ENCODE measurements around the gene SNX5.

The SNX5 gene

DNA sequence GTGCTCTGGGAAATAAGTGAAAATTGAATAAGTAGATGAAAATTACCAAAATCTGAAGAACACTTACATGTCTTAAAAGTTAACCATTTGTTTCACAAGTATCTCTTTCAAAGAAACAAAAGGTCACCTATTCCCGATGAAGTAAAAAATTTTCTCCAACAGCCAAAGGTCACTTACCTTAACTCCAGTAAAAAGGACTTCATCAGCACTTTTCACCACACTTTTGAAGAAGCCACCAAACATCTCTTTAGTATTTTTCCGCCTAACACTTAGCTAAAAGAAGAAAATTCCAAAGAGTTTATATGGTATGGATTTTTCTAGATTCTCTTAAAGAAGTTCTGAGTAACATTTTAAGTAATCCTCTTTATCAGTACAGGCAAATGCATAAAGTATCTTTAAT, 17.3 kb downstream of the SNX5 start:
- Histone ChIP-seq H3K27me3 (replicated peaks) (no peaks in the 10 kb centered on the region), H3K36me3 (replicated peaks) (peaks cover 93% of the 10 kb centered on the region), H3K4me3 (ENCODE audit: low read depth, low read length) (no peak overlapping the region), H3K27ac (no peak overlapping the region)
- TF ChIP-seq, protein P1, sequence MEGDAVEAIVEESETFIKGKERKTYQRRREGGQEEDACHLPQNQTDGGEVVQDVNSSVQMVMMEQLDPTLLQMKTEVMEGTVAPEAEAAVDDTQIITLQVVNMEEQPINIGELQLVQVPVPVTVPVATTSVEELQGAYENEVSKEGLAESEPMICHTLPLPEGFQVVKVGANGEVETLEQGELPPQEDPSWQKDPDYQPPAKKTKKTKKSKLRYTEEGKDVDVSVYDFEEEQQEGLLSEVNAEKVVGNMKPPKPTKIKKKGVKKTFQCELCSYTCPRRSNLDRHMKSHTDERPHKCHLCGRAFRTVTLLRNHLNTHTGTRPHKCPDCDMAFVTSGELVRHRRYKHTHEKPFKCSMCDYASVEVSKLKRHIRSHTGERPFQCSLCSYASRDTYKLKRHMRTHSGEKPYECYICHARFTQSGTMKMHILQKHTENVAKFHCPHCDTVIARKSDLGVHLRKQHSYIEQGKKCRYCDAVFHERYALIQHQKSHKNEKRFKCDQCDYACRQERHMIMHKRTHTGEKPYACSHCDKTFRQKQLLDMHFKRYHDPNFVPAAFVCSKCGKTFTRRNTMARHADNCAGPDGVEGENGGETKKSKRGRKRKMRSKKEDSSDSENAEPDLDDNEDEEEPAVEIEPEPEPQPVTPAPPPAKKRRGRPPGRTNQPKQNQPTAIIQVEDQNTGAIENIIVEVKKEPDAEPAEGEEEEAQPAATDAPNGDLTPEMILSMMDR (IDR thresholded peaks at IDR 0.05; ENCODE audit: low read depth, low read length, missing control alignments) = no peak
- DNase-seq = no peak
- in situ Hi-C loops (cut with HindIII; ENCODE audit: low pct_ligation_motif_present, low sequenced_read_pairs) = no loop called here

DNA sequence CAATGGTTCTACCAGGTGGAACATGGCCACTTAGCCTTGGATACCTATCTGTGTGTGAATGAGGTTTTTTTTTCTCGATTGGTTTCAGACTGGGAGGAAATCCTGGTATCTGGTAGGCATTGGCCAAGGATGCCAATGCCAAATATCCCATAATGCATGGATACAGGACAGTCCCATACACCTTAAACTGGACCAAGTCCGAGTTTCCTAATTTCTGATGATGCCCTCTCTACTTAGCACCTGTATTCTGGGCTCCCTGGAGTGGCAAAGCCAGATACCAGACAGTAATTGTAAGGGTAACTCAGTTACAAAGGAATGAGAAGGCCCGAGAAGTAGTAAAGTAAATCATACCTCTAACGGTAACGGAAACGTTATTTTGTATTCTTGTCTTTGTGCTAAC, 17.9 kb downstream of the SNX5 start:
- H3K4me3 ChIP-seq (ENCODE audit: low read depth, low read length) = no peak overlapping the region
- in situ Hi-C loops (cut with HindIII; ENCODE audit: low pct_ligation_motif_present, low sequenced_read_pairs) = no loop called here
- TF ChIP-seq, protein P1 (IDR thresholded peaks at IDR 0.05; ENCODE audit: low read depth, low read length, missing control alignments) = no peak
- no peaks in the 10 kb centered on the region for H3K27me3 ChIP-seq (replicated peaks)
- H3K36me3 ChIP-seq (replicated peaks) = peaks cover 93% of the 10 kb centered on the region
- H3K27ac ChIP-seq = no peak overlapping the region
- no peak for DNase-seq

DNA sequence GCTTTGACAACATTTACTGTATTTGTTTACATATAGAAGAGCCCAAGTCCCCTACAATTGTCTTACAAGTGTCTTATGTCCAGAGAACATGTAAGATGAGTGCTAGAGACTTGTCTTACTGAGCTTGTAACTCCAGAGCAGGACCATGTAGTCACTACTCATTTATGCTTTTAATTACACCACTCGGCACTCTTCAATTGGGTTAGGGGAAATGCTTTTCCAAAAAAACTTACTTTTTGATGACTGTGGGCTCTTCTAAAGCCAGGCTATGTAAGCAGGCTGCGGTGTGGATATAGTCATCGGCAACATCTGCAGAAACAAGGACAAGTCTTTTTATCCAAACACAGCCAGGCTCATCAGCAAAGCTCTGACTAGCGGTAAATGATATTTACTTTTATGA, 18.7 kb downstream of the SNX5 start:
- in situ Hi-C loops (cut with HindIII; ENCODE audit: low pct_ligation_motif_present, low sequenced_read_pairs) = no loop called here
- Histone ChIP-seq H3K27me3 (replicated peaks) (no peaks in the 10 kb centered on the region), H3K27ac (no peak overlapping the region), H3K4me3 (ENCODE audit: low read depth, low read length) (no peak overlapping the region), H3K36me3 (replicated peaks) (peaks cover 96% of the 10 kb centered on the region)
- TF ChIP-seq, protein P1 (IDR thresholded peaks at IDR 0.05; ENCODE audit: low read depth, low read length, missing control alignments) = no peak
- DNase-seq = no peak

DNA sequence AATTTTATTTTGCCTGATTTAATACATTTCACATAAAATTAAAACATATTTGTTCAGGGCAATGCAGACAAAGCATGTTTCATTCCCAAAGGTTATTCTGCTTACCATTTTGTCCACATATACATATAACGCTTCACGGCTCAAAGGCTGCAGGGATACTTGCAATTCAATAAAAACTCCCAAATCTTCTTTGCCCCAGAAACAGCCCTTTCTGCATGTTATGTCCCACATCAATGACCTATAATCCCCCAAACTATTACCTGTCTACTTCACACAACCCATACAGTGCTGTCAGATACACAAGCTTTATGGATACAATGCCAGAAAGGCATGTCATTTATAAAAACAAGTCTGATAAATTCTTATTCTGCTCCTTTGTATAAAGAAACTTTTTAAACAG, 20.2 kb downstream of the SNX5 start:
- H3K4me3 ChIP-seq (ENCODE audit: low read depth, low read length) = no peak overlapping the region
- in situ Hi-C loops (cut with HindIII; ENCODE audit: low pct_ligation_motif_present, low sequenced_read_pairs) = no loop called here
- peaks cover 92% of the 10 kb centered on the region for H3K36me3 ChIP-seq (replicated peaks)
- TF ChIP-seq, protein P1 (IDR thresholded peaks at IDR 0.05; ENCODE audit: low read depth, low read length, missing control alignments) = no peak
- DNase-seq = no peak
- no peak overlapping the region for H3K27ac ChIP-seq
- no peaks in the 10 kb centered on the region for H3K27me3 ChIP-seq (replicated peaks)

DNA sequence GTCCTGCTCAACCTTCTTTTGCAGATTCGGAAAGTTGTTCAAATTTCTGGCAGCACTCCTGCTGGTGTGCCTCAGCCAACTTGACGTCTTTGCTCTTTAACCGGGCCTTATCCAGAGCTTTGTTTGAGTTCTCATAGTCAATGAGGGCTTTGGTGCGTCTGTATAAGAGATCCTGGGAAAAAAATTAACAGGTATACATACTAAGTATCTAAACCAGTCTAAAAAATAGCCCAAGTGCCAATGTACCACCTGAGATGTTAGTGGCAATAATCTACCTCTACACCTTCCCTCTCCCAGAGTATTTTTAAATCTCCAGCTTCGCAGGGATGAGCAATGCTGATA, 21.1 kb downstream of the SNX5 start:
- H3K36me3 ChIP-seq (replicated peaks) = peaks cover 90% of the 10 kb centered on the region
- no peak for DNase-seq
- H3K27ac ChIP-seq = no peak overlapping the region
- H3K4me3 ChIP-seq (ENCODE audit: low read depth, low read length) = no peak overlapping the region
- in situ Hi-C loops (cut with HindIII; ENCODE audit: low pct_ligation_motif_present, low sequenced_read_pairs) = no loop called here
- TF ChIP-seq, protein P1 (IDR thresholded peaks at IDR 0.05; ENCODE audit: low read depth, low read length, missing control alignments) = no peak
- H3K27me3 ChIP-seq (replicated peaks) = no peaks in the 10 kb centered on the region

DNA sequence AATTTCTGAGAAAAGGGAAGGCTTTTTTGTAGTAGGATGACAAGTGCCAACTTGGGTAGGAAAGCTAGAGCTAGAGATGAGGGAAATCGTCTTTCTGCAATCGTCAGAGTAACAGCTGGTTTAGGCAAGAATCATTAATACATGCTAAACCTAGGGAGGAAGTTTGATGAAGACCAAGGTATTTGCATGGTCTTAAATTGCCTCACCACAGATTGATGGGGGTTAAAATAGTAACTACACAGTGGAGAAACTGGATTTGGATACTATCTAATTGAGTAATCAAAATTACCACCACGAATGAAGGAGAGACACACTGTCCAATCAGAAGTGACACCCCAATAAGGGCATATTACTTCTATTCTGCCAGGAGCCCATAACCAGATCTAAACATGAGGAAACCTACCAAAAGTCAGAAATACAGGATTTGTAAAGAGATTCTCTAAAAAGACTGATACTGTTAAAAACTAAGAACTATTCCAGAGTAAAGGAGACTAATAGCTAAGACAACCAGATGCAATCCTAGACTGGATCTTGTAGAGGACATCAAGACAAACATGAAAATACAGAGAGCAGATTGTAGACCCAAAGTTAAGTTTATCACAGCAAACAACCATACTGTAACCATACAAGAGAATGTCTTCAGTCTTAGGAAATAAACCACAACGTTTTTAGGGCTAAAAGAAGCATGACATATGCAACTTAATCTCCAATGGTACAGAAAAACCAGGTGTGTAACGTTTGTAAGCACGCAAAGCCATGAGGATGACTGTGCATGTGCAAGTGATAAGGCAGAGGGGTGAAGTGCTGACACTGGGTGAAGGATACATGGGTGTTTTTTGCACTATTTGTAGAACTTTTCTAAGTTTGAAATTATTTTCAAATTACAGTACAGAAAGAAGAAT, 21.8 kb downstream of the SNX5 start:
- peaks cover 90% of the 10 kb centered on the region for H3K36me3 ChIP-seq (replicated peaks)
- no peak overlapping the region for H3K4me3 ChIP-seq (ENCODE audit: low read depth, low read length)
- no peak overlapping the region for H3K27ac ChIP-seq
- TF ChIP-seq, protein P1 (IDR thresholded peaks at IDR 0.05; ENCODE audit: low read depth, low read length, missing control alignments) = no peak
- no peak for DNase-seq
- H3K27me3 ChIP-seq (replicated peaks) = no peaks in the 10 kb centered on the region
- in situ Hi-C loops (cut with HindIII; ENCODE audit: low pct_ligation_motif_present, low sequenced_read_pairs) = no loop called here

All from brain microvascular endothelial cell (primary cell).